Heart left ventricle (tissue), 13 donors: ENCODE data around the gene CCDC197.

Experiments
- CTCF ChIP-seq, 12 donors: fragments of 200-600 bp; sonication (generic) in 4 of 12; IDR thresholded peaks; one replicate each; pipeline versions ENCODE4 v1.5.0 to v1.8.0; 2018 to 2022; ENCODE audit warnings: antibody characterized with exemption in 12 of 12, mild to moderate bottlenecking in 5 of 12
- POLR2A ChIP-seq, 2 donors: fragments of 450-650 bp; IDR thresholded peaks; one replicate each; pipeline ENCODE4 v1.6.1; 2017; ENCODE audit warnings: antibody characterized with exemption in 2 of 2, mild to moderate bottlenecking in 2 of 2, moderate library complexity in 2 of 2
- donor health status: ischemic (EF 13 %, LVEDD 7.1; RV severe dilation, severe dysfunction).
- donor health status: DM: no; HTN: yes; CAD: no.
- donor health status: DM: no; HTN: no; CAD: no.
- donor health status: ischemic (EF 25% LVEDD 6.9; RV normal size, moderate dysfunction).
- donor health status: ischemic (EF 25% LVEDD 5.7; RV mildly dilated, moderate dysfunction).
- donor health status: ischemic (EF 35%, LVEDD 5.7; RV mildly dilated, moderate dysfunction).
- donor health status: nonischemic (EF 11% LVEDD 7.7; RV severe dilation, severe dysfunction).
- donor health status: DM: yes; HTN: yes; CAD: no.
- donor health status: PGD.
- donor health status: ischemic (EF 29% LVEDD 5.4; RV normal size, mild dysfunction).
- donor health status: nonischemic (EF 23%, LVEDD 6.1; RV moderate dilation, normal function).

- TF ChIP-seq CTCF (IDR thresholded peaks at IDR 0.05), result no peak
- no peak for TF ChIP-seq POLR2A (IDR thresholded peaks at IDR 0.05)
These were observed 25.7 kb downstream of the CCDC197 start for GRCh38 chr14:94022532-94023411.
